Esophagus squamous epithelium (tissue), 4 donors: Measurements from ENCODE around the gene SYT14.

Source experiments
- CTCF ChIP-seq, 6 experiments: fragments of 450-650 bp in 4 of 6; fragments of 200-600 bp in 2 of 6; sonication (generic) in 2 of 6; IDR thresholded peaks; one replicate each; pipeline ENCODE4 v1.5.1; 2016 to 2019; ENCODE audit warnings: antibody characterized with exemption in 6 of 6, mild to moderate bottlenecking in 4 of 6, moderate library complexity in 4 of 6
- POLR2A ChIP-seq, 4 donors: fragments of 450-650 bp; IDR thresholded peaks; one replicate each; pipeline ENCODE4 v1.6.1; 2017; ENCODE audit warnings: antibody characterized with exemption in 4 of 4, mild to moderate bottlenecking in 4 of 4, moderate library complexity in 3 of 4

- TF ChIP-seq CTCF (IDR thresholded peaks at IDR 0.05) (no peak), POLR2A (IDR thresholded peaks at IDR 0.05) (no peak)
Measured at GRCh38 chr1:210081494-210081893, 143.5 kb downstream of the SYT14 start.
